IMR-90 (cell line): ENCODE results near the gene NAV1.

Source experiments
- BHLHE40 ChIP-seq: fragments of 150-350 bp; IDR thresholded peaks from 2 replicates; pipeline ENCODE4 v1.6.1; 2016; ENCODE audit warnings: mild to moderate bottlenecking, low read depth, low read length
- CEBPB ChIP-seq: IDR thresholded peaks from 2 replicates; pipeline ENCODE4 v1.6.1; 2012; ENCODE audit warnings: low read depth, low read length, improper control_type of control experiment
- MAFK ChIP-seq: IDR thresholded peaks from 2 replicates; pipeline ENCODE4 v1.6.1; 2012; ENCODE audit warnings: low read depth, low read length, improper control_type of control experiment
- MXI1 ChIP-seq: IDR thresholded peaks from 2 replicates; pipeline ENCODE4 v1.6.1; 2012; ENCODE audit warnings: low read depth, mild to moderate bottlenecking, low read length, moderate library complexity, borderline replicate concordance
- POLR2A ChIP-seq: IDR thresholded peaks from 2 replicates; pipeline ENCODE4 v1.6.1; 2012; ENCODE audit warnings: mild to moderate bottlenecking, low read depth, low read length
- RAD21 ChIP-seq: IDR thresholded peaks from 2 replicates; pipeline ENCODE4 v1.6.1; 2012; ENCODE audit warnings: low read length, improper control_type of control experiment
- RCOR1 ChIP-seq: IDR thresholded peaks from 2 replicates; pipeline ENCODE4 v1.6.1; 2012; ENCODE audit warnings: mild to moderate bottlenecking, low read length, improper control_type of control experiment; ENCODE audit not compliant: insufficient replicate concordance
- RFX5 ChIP-seq: IDR thresholded peaks from 2 replicates; pipeline ENCODE4 v1.8.0; 2012; ENCODE audit warnings: low read depth, mild to moderate bottlenecking, low read length, moderate library complexity
- TF ChIP-seq, protein P1 (sequence below): conservative IDR thresholded peaks from 2 replicates; pipeline ENCODE4 v1.5.1; 2012; ENCODE audit warnings: mild to moderate bottlenecking, low read depth, low read length, improper control_type of control experiment

DNA sequence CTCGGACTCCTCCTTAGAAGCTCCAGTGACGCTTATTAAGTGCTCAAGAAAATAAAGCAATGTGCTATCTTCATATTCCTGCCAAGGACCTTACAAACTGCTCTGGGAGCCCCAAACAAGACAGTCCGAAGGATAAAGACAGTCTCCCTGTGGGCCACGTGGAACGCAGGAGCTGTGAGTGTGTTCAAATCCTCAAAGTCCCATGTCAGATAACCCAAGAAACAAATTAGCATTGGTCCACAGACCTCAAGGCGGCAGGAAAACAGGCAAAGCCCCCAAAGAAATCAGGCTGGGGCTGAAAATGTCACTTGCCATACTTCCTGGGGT, 3.0 kb upstream of the NAV1 start:
- TF ChIP-seq POLR2A (no peak), BHLHE40 (no peak), MXI1 (no peak), CEBPB (no peak), MAFK (no peak), RAD21 (no peak), RFX5 (no peak), RCOR1 (no peak)
- TF ChIP-seq, protein P1, sequence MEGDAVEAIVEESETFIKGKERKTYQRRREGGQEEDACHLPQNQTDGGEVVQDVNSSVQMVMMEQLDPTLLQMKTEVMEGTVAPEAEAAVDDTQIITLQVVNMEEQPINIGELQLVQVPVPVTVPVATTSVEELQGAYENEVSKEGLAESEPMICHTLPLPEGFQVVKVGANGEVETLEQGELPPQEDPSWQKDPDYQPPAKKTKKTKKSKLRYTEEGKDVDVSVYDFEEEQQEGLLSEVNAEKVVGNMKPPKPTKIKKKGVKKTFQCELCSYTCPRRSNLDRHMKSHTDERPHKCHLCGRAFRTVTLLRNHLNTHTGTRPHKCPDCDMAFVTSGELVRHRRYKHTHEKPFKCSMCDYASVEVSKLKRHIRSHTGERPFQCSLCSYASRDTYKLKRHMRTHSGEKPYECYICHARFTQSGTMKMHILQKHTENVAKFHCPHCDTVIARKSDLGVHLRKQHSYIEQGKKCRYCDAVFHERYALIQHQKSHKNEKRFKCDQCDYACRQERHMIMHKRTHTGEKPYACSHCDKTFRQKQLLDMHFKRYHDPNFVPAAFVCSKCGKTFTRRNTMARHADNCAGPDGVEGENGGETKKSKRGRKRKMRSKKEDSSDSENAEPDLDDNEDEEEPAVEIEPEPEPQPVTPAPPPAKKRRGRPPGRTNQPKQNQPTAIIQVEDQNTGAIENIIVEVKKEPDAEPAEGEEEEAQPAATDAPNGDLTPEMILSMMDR, result no peak
